Hematopoietic multipotent progenitor cell treated with erythropoietin and hydrocortisone succinate and interleukin-3 and kit ligand, for 4 days (in vitro differentiated cells): Measurements from ENCODE around the gene NME4.
A peak's percentile ranks its signal among the peaks of the same experiment; 100 is the strongest.

Experiments
- DNase-seq: peaks from one replicate; pipeline ENCODE4 v3.0.0-alpha.2; 2015

Gene NME4

GRCh38 chr16:363766-364490, 33.1 kb upstream of the NME4 start:
- no peak for DNase-seq

DNA sequence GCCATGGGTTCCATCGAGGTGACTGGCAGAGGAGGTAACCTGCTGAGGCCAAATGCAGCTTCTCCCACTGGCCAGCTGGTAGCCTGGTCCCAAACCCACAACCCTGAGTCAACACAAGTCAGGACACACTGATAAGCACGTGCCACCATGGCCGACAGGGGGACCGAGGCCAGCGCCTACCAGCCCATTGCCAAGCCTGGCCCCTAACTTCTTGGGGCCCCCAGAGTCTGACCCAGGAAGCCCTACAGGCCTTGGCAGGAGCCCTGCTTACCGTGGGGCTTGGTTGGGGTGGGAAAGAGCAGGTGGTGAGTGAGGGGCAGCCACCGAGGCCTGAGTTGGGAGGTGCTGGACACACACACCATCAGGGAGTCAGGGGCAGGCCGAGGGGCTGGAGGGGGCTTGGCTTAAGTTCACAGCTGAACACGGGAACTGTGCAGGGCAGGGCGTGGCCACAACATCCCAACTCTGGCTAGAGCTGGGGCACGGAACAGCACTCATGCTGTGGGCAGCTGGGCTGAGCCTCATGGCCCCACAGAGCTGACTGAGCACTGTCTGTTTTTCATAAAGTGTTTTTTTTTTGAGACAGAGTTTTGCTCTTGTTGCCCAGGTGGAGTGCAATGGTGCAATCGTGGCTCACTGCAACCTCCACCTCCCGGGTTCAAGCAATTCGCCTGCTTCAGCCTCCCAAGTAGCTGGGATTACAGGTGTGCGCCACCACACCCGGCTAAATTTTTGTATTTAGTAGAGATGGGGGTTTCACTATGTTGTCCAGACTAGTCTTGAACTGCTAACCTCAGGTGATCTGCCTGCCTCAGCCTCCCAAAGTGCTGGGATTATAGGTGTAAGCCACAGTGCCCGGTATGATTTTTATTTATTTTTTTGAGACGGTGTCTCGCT, 32.2 kb upstream of the NME4 start:
- DNase-seq = peak; percentile 73

GRCh38 chr16:366476-366875, 30.5 kb upstream of the NME4 start:
- DNase-seq = no peak

GRCh38 chr16:367333-367903, 29.6 kb upstream of the NME4 start:
- DNase-seq = no peak

DNA sequence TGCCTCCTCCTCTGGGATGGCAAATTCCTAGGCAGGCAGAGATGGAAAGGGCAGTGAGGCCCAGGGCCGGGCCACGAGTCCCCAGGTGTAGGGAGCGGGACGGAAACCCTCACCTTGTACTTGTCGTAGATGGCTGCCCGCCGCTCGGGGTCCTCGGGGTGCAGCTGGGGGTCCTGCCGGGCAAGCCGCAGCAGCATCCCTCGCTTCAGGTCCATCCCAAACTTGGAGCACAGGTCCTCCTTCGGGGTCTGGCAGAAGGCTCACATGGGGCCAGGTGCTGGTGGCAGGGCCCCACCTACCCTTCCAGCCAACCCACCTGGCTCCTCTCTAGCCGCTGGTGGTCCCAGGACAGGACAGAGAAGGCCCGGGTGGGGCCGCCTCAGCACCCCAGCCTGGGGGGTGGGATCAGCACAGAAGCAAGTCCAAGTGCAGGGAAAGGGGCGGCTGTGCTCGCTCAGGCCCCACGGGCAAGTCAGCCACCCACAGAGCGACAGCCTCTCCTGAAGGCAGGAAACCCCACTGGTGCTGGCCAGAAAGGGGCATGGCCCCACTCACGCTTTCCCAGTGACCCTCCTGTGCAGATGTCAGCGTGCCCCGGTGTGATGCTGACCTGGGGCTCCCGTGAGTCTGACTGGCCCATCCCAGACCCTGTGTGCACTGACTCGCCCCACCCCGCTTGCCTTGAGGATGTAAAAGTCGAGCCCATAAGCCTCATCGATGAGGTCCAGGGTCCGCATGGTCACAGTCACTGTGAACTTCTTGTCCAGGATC, 28.4 kb upstream of the NME4 start:
- no peak for DNase-seq

DNA sequence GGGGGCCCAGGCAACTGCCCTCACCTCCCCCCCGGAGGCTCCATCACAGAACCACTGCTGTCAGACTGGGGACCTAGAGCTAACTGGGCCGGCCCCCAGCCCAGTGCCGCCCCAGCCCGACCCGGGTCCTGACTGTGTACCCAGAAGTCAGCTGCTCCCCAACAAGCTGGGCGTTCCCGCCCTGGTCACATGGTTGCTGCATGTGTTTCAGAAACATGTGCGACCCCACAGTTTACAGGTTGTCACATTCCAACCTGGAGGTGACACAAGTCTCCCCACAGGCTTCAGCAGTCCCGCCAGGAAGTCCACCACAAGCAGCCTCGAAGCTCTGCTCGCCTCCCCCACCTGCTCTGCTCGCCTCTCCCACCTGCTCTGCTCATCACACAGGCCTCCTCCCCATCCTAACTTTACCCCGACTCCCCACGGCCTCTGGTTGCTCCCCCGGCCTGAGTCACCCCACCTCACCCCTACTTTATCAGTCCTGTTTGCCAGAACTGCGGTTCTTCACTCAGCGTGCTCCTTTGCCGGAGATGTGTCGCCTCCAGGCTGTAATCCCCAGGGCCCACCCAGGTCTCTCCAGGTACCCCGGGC, 27.6 kb upstream of the NME4 start:
- DNase-seq = no peak

GRCh38 chr16:369866-370436, 27.0 kb upstream of the NME4 start:
- no peak for DNase-seq

DNA sequence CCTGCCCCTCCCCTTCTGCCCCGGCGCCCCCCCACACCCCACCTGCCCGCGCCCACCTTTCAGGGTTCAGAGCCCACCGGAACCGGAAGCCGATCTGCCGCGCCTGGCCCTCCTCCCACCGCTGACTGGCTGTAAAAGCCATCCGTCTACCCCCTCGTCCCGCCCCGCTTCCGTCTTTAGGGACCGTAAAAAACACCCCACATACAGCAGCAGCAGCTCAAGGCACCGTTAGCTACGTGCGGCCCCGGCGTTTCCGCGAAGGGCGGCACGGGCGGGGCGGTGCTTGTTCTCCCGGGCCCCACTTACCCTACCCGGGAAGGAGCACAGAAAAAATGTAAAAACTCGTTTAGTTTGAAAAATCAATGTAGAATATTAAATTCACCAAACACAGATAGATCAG, 26.6 kb upstream of the NME4 start, which contains the start of gene MRPL28:
MRPL28 (minus strand) TSS at position 96 of the 400 bp plus-strand sequence. CDS start 320 bp downstream, outside the sequence.
- DNase-seq = peak; percentile 99

DNA sequence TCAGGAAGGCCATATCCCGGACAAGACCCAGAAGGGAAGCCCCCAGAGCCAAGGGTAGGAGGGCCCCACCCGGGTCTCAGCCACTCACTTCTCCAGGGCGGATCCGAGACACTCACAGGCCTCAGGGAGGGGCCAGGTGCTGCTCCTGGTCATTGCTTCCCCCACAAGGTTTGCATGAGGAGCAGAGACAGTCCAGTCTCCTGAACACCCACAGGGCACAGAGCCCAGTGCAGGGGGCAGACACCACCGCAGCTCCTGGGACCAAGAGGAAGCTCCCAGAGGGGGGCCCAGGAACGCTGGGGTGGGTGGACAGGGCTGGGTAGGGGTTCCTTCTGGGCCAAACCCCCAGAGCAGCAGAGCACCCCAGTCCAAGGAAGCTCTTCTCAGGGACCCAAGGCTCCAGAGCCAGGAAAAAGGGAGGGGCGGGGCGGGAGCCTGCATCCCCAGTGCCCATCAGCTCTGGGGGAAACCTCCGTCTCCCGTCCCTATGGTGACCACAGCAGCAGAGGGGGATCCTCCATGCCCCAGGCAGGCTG, 26.0 kb upstream of the NME4 start:
- no peak for DNase-seq

DNA sequence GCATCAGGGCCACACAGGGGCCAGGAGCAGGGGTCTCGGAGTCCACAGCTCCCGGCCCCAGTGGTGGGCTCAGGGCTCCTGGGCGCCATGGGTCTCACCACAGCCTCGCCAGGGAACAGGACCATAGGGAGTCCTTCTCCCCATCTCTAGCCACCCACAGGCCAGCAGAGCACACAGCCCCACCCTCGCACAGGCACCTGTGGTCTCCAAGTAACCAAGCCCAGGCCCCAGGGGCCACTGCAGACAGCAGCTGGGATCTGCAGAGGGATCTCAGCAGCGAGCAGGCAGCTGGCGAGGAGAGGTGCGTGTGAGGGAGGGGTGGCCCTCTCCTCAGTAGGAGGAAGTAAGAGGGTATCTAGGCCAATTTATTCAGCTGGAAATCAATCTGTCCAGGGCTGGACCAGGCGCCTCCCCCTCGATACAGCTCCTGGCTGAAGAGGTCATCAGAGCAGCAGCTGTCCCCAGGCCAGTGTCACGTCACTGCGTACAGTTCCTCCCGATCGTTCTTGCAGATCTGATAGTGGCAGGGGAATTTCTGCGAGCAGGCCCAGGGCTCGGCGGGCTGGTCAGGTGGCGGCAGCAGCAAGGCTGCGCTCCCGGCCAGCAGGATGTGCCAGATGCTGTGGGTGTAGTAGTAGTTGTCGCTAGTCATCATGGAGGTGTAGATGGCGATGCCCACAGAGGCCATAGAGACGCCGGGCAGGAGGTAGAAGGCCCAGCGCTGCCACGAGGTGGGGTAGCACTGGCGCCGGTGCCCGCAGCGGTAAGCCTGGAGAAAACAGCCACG, 25.3 kb upstream of the NME4 start:
- no peak for DNase-seq

DNA sequence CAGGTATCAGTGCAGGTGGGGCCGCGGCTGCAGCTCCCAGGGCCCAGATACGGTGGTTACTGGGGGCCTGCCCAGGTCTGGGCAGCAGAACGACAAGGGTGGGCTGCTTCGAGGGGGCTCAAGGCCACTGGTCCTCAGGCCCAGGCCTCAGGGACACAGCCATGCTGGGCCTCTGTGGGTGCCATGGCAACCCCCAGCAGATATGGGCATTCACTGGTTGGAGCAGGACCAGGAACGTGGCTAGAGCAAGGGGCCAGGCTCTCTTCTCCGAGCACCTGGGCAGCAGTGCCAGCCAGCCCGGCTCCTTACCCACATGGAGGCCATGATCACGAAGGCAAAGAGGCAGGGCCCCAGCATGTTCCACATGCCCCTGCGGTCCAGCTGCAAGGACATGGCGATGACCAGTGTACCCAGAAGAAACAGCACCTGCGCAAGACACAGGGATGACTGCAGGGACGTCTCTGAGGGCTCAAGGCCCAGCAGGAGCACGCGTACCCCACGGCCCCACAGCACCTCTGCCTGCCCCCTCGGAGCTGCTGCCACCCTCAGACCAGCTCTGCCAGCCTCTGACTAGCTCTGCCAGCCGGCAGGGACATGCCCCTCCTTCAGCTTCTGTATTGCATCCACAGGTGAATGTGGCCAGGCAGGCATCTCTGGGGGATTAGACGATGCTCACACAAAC, 24.6 kb upstream of the NME4 start:
- DNase-seq = no peak

DNA sequence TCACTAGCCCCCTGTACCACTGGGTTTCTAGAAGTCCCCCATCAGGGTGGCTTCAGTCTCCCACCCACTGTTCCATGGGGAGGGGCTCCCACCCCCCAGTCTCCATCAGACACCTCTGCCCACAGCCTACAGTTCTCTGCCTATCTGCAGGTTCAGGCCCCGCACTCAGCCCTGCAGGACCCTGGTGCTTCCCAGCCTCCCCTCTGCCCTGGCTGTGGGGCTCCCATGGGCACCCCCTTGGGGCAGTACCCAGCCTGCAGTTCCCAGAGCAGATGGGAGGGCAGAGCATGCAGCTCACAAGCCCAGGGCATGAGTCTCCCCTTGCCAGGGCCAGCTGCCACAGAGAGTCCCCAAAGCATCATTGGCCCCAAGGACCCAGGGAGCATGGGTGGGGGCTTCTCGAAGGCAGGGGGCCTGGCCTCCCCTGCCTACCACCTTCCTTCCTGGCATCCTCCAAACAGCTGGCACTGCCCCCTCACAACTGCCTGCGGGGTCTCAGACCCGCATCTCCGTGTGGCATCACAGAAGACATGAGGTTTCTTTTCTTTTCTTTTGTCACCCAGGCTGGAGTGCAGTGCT, 23.9 kb upstream of the NME4 start:
- no peak for DNase-seq

GRCh38 chr16:373848-374615, 23.0 kb upstream of the NME4 start:
- DNase-seq = no peak

- no peak for DNase-seq
These were observed 22.4 kb upstream of the NME4 start for GRCh38 chr16:374616-374926.

DNA sequence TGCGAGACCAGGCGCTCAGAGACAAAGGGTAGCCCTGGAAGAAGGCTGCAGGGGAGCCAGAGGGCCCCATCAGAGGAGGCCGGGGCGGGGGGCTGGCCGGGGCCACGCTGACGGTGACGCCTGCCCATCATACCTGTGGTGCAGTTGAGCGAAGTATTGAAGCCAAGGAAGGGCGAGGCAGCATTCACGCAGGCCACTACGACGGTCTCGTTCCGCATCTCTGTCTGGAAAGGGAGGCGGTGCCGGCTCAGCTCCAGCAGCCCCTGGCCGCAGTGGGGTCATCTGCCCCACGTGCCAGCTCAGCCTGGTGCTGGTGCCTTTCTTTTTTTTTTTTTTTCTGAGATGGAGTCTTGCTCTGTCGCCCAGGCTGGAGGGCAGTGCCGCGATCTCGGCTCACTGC, 21.8 kb upstream of the NME4 start:
- DNase-seq = no peak

DNA sequence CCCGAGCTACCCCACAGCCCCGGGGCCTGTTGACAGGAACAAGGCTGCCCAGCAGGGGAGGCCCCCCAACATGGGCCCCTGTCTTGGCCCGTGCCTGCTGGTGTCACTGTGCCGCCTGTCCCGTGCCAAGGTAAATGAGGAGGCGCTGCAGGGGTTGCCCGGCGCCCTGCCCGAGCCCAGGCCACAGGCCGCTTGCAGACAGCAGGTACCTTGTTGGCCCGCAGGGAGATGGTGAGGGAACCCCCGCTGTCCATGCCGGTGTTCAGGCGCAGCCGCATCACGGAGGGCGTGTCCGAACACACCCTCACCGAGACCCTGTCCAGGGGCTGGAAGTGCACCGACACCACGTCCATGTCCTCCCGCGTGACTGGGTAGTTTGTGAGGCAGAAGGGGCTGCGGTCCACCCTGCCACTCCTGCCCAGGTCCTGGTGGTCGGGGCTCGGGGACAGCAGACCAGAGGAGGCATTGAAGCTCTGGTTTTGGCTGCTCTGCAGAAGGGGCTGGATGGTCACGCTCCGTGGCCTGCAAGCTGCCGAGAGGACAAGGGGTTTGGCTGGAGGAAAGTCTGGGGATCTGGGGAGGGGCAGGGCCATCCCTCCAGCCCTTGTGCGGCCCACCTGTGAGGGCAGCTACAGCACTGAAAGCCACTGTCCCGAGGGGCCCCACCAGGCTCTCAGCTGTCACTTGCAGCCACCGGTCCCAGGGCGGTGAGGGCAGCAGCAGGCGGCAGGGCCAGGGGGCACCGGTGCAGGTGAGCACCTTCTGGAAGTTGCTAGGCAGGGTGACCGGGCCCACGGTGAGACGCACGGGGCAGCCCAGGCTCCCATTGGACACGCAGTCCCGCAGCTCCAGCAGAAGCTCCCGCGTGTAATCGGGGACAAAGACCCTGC, 20.8 kb upstream of the NME4 start:
- DNase-seq = no peak

GRCh38 chr16:376817-377418, 20.1 kb upstream of the NME4 start:
- DNase-seq = no peak

DNA sequence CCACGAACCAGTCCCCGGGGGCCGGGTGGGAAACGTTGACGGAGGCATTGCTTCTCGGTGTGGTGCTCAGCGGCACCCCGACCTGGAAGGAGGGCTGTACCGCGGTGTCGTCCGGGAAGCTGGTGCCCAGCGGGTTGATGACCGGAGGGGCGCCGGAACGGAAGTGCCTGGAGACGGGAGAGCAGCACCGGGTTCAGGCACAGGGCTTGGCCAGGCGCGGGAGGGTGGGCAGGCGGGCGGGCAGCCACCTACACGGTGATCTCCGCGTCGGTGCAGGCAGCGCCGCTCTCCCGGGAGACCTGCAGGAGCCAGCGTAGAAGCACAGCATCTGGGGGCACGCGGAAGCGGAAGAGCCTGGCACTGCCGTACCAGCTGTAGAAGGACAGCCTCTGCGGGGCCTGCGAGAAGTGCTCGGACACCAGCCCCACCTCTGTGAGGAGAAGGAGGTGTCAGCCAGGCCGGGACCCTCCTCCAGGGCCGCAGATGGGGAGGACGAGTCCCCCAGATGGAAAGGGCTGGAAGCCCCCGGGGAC, 19.5 kb upstream of the NME4 start:
- no peak for DNase-seq
